Stimulated activated naive CD4-positive, alpha-beta T cell treated with Interleukin-2 at 50 U/mL for 16 hours (primary cell): ENCODE results near the gene EPHA2.
"Not testable (repeated sequence)": the region's sequence is repeated elsewhere in the genome, so short reads cannot be mapped to it uniquely, and the experiment has no call there.

Experiments used
- DNase-seq: peaks from one replicate; lab custom pipeline; 2025; lab: John Stamatoyannopoulos, UW

The EPHA2 gene

GRCh38 chr1:16183765-16184556 lies 28.1 kb upstream of the EPHA2 start:
- no peak for DNase-seq

GRCh38 chr1:16183179-16183578 lies 27.3 kb upstream of the EPHA2 start:
- DNase-seq, result no peak

GRCh38 chr1:16181887-16182719 lies 26.2 kb upstream of the EPHA2 start:
- no peak for DNase-seq

- no peak for DNase-seq
These were observed 24.5 kb upstream of the EPHA2 start for GRCh38 chr1:16180291-16180824.

GRCh38 chr1:16178596-16179497 lies 23.0 kb upstream of the EPHA2 start:
- DNase-seq, result no peak

GRCh38 chr1:16177306-16177705 lies 21.4 kb upstream of the EPHA2 start:
- no peak for DNase-seq

GRCh38 chr1:16176653-16177052 lies 20.8 kb upstream of the EPHA2 start:
- DNase-seq, result no peak

GRCh38 chr1:16175610-16176553 lies 20.0 kb upstream of the EPHA2 start:
- DNase-seq, result no peak

GRCh38 chr1:16174886-16175598 lies 19.2 kb upstream of the EPHA2 start:
- no peak for DNase-seq

- DNase-seq, result no peak
These were observed 18.5 kb upstream of the EPHA2 start for GRCh38 chr1:16174261-16174868.

- no peak for DNase-seq
These were observed 17.8 kb upstream of the EPHA2 start for GRCh38 chr1:16173447-16174260.

GRCh38 chr1:16172964-16173446 lies 17.1 kb upstream of the EPHA2 start:
- DNase-seq, result no peak

- DNase-seq, result no peak
These were observed 16.5 kb upstream of the EPHA2 start for GRCh38 chr1:16172218-16172830.

GRCh38 chr1:16171314-16172151 lies 15.7 kb upstream of the EPHA2 start:
- no peak for DNase-seq

- no peak for DNase-seq
These were observed 14.4 kb upstream of the EPHA2 start for GRCh38 chr1:16170283-16170673.

- DNase-seq, result no peak
These were observed 12.9 kb upstream of the EPHA2 start for GRCh38 chr1:16168622-16169360.

GRCh38 chr1:16168144-16168495 lies 12.3 kb upstream of the EPHA2 start:
- not testable (repeated sequence) for DNase-seq
